IPS-NIHi7 (cell line): Measurements from ENCODE around the gene NOC4L.

ENCODE experiments used
- DNase-seq: peaks from one replicate; pipeline ENCODE4 v3.0.0; 2012; ENCODE audit warnings: mixed read lengths; ENCODE audit errors: extremely low spot score

NOC4L gene

GRCh38 chr12:132169376-132169775, 25.1 kb downstream of the NOC4L start:
- DNase-seq, result no peak

- no peak for DNase-seq
Measured at GRCh38 chr12:132170094-132170636, 25.9 kb downstream of the NOC4L start.

GRCh38 chr12:132170637-132171292, 26.5 kb downstream of the NOC4L start:
- no peak for DNase-seq

- no peak for DNase-seq
Measured at GRCh38 chr12:132171293-132171967, 27.2 kb downstream of the NOC4L start.

GRCh38 chr12:132171968-132172521, 27.8 kb downstream of the NOC4L start:
- no peak for DNase-seq

GRCh38 chr12:132172619-132173018, 28.4 kb downstream of the NOC4L start:
- no peak for DNase-seq

- no peak for DNase-seq
Measured at GRCh38 chr12:132173135-132174014, 29.1 kb downstream of the NOC4L start.

- DNase-seq, result no peak
Measured at GRCh38 chr12:132174015-132174838, 30.0 kb downstream of the NOC4L start.

- DNase-seq, result no peak
Measured at GRCh38 chr12:132174839-132175490, 30.7 kb downstream of the NOC4L start.

- no peak for DNase-seq
Measured at GRCh38 chr12:132175496-132176384, 31.5 kb downstream of the NOC4L start.

- DNase-seq, result no peak
Measured at GRCh38 chr12:132176385-132176919, 32.2 kb downstream of the NOC4L start.

- no peak for DNase-seq
Measured at GRCh38 chr12:132176920-132177551, 32.8 kb downstream of the NOC4L start.

GRCh38 chr12:132178316-132178715, 34.1 kb downstream of the NOC4L start:
- no peak for DNase-seq

GRCh38 chr12:132178801-132179401, 34.6 kb downstream of the NOC4L start:
- no peak for DNase-seq

- no peak for DNase-seq
Measured at GRCh38 chr12:132179431-132180362, 35.4 kb downstream of the NOC4L start.

- DNase-seq, result no peak
Measured at GRCh38 chr12:132180648-132181546, 36.6 kb downstream of the NOC4L start.
